ENCODE measurements around the gene SMARCD3. TPM values are rescaled to one million over a fixed set of nuclear protein-coding genes. Genes with fewer than 3 reads are reported as not detected.
A peak's percentile ranks its signal among the peaks of the same experiment; 100 is the strongest.

The SMARCD3 gene
- total RNA-seq, 2 donors from 2014 or later, result 45.8 to 68.4 TPM

DNA sequence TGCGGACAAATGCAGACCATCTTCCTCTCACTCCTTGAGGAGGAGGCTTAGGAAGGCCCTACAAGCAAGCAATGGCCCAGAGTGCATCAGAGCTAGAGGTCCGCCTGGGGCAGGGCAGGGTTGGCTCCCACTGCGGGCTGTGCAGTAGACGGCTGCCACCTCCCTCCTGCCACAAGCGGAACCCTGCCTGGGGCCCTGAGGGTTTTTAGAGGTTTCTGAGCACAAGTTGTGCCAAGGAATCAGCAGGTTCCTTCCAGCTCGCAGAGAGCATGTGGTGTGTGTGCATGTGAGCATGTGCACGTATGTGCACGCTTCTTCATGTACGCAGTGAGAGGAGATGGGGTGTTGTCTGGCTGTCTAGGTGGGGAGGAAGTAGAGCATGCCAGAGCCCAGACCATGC, 25.9 kb upstream of the SMARCD3 start:
- intact Hi-C loops (cut with DNase I), result no loop called here
- peak; percentile 66 for DNase-seq (ENCODE audit: low spot score)

DNA sequence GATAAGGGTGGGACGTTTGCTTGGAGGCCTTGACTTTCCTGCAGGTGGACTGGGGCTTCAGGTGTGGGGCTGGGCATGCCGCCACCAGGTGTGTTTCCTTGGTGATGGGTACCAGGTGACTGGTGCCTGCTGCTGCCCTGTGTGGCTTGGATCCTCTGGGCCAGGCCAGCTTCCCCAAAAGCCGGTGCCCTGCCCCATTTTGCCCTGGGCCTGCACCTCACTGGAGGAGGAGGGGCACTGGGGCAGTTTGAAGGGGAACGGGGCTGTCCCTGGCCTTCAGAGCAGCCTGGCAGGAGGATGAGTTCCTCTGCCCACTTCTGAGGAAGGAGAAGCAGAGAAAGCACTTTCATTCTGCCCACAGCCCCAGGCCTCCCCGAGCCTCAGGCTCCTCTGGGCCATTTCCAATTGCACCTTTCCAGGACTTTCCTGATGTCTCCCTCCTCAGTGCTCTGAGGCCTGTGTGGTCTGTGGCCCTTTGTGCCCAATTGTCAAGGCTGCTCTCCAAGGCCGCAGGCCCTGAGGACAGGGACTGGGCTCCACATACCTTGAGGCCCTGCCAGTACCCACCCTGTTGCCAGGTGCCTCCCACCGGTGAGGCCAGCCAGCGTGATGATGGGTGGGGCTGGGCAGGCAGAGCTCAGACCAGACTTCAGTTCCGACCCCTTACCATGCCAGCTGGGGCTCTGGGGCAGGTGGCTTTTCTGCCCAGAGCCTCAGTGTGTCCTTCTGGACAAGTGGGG, 25.3 kb upstream of the SMARCD3 start:
- DNase-seq (ENCODE audit: low spot score), result peak; percentile 77
- intact Hi-C loops (cut with DNase I), result no loop called here

DNA sequence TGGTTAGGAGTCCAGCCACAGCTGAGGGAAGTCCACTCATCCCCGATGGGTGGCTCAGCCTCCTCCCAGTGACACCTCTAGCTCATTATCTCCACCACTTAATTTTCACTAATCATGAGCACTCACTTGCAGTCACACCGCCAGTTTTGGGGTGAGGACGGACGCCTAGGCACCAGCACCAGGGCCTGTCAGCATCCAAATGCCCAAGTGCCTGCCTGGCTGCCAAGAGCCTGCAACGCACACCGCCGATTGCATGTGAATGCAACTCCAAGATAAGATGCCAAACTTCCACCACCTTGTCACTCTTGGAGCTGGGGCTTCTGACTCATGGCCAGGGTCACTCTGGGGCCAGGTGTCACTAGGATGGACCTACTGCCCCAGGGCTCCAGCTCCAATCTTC, 24.4 kb upstream of the SMARCD3 start:
- intact Hi-C loops (cut with DNase I), result no loop called here

DNA sequence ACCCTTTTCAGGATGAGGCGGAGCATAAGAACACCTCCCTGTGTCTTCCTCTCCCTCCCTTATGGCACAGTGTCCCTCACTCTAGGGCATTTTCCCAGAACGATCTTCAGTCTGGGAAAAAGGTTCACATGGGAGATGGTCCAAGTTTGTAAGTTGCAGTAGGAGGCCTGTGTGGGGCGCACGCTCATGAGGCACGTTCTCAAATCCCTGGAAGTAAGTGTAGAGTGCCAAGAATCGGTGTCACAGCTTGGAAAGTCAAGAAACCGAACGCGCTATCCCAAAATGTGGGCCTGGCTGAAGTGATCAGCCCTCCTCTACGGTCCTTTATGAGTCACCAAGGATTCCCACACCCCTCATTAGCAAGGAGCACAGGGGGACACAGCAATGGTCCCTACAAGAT, 23.9 kb upstream of the SMARCD3 start:
- intact Hi-C loops (cut with DNase I), result no loop called here
- peak; percentile 87 for DNase-seq (ENCODE audit: low spot score)

More for the DNA sequence above, 24.4 kb upstream of the SMARCD3 start:
- DNase-seq (ENCODE audit: low spot score), result peak; percentile 76

DNA sequence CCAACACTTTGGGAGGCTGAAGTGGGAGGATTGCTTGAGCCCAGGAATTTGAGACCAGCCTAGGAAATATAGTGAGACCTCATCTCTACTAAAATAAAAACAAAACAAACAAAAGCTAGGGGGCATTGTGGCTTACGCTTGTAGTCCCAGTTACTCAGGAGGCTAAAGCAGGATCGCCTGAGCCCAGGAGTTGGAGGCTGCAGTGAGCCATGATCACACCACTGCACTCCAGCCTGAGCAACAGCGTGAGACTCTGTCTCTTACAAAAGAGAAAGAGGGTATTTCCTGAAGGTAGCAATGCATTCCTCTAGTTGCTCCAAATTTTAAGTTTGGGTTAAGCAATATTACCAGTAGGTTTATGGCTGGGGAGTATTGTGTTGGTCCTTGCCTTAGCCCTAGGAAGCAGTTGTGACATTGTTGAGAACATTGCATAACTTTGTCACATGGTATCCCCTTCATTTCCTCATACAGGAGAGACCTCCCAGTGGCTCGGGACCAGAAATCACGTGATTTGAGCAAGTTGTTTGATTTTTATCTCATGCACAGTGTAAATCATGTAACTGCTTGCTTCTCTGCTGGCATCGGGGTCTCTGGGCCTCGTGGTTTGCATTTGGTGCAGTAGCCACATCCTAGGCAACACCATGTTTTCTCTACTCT, 23.3 kb upstream of the SMARCD3 start:
- peak; percentile 88 for DNase-seq (ENCODE audit: low spot score)
- intact Hi-C loops (cut with DNase I), result no loop called here

DNA sequence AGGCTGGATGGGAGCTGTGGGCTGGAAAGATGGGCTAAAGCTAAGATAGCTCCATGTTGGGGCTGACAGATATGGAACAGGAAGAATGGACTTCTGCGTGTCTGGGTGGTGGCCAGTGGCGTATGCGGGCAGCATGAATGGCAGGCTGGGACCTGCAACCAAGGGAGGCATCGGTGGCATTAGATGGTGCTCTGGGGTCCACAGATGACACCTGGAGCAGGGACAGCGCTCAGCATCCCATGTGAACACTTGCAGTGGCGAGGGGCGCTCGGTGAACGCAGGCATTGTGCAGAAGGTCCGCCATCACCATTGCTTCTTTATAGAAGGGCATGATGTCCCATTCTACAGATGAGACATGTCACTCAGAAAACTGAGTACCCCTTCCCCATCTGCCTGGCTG, 21.0 kb upstream of the SMARCD3 start:
- intact Hi-C loops (cut with DNase I), result no loop called here
- peak; percentile 63 for DNase-seq (ENCODE audit: low spot score)

DNA sequence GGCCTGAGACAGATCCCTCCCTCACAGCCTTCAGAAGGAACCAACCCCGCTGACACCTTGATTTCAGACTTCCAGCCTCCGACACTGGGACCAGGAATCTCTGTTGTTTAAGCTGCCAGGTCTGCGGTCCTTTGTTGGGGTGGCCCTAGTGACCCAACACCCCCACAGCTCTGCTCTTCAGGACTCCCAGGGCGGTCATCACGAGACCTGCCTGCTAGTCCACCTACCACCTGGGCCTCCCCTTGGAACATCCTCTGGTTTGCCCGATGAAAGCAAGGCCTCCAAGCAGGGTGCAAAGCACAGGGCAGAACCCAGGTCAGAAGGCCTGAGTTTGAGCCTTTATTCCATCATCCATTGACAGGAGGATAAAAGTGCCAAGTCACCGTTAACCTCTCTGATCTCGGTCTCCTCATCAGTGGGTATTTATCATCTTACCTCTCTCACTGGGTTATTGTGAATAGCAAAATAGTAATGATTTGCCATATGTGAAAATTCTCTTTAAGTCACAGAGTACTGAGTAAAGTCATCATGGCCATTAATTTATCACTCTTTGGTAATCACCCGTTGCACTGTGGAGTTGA, 16.9 kb upstream of the SMARCD3 start:
- intact Hi-C loops (cut with DNase I), result no loop called here
- peak; percentile 38 for DNase-seq (ENCODE audit: low spot score)

DNA sequence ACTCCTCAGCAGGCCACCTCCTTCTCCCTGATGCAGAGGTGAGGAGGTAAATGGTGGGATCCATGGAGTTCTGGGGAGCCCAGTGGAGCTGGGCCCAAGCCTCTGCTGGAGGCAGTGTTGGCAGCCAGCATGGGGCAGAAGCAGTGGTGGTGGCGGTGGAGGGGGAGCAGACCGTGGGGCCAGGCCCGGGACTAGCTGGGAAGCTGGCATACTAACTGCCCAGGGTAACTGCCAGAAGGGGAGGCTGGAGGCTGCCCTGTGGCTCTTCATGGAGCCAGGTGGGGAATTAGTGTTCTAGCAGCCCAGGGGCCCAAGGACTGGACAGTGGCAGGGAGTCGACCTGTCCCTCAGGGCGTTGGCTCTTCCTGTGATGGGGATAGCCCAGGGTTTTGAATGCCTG, 16.1 kb upstream of the SMARCD3 start:
- intact Hi-C loops (cut with DNase I), result no loop called here
- DNase-seq (ENCODE audit: low spot score), result peak; percentile 48

DNA sequence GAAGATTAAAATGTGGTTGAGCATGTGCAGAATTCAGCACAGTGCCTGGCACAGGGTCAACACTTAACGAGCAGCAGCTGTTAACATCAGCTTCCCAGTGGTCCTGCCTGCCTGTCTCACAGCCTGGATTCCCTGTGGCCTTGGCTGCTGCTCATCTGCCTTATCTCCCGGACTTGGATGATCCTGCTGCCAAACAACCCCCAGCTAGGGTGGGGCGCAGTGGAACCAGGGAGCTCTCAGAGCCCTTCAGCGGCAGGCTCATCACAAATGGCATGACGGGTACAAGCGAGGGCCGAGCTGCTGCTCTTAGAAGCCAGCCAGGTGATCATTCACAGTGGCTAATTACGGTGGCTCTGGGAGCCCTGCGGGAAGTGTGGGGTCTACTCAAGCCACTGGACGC, 13.0 kb upstream of the SMARCD3 start:
- peak; percentile 66 for DNase-seq (ENCODE audit: low spot score)

DNA sequence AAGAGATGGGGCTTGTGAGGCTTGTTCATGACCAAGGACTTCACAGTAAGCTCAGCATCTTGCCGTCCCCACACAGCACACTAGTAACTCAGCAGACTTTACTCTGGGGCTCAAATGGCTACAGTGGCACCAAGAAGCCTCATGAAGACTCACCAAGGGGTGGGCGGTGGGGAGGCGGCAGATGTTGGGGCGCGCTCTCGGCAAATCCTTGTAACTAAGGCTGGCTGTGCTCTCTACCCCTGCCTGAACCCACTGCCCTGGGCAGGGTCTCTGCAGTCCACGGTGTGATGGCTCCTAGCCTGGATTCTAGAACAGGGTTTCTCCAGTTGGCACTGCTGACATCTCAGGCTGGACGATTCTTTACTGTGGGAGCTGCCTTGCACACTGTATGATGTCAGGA, 12.4 kb upstream of the SMARCD3 start:
- DNase-seq (ENCODE audit: low spot score), result no peak
- intact Hi-C loops (cut with DNase I), result no loop called here

More for the DNA sequence above, 13.0 kb upstream of the SMARCD3 start:
- intact Hi-C loops (cut with DNase I), result no loop called here

DNA sequence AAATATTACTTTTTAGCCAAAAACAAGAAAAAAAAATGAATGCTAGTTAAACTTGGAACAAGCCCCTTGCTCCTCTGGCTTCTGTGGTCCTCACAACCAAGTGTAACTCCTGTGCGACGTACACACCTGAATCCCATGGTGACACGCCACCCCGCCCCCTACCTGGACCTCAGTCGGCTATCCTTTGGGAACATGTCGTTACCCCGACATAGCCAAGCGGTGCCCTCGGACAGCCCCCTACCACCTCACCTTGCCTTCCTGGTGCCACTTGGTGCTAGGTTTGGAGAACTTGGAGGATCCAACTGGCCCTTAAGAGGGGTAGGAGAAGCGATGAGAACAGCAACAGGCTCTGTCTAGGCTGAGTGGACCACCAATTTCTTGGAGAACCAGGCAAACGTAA, 12.0 kb upstream of the SMARCD3 start:
- intact Hi-C loops (cut with DNase I), result no loop called here
- no peak for DNase-seq (ENCODE audit: low spot score)

DNA sequence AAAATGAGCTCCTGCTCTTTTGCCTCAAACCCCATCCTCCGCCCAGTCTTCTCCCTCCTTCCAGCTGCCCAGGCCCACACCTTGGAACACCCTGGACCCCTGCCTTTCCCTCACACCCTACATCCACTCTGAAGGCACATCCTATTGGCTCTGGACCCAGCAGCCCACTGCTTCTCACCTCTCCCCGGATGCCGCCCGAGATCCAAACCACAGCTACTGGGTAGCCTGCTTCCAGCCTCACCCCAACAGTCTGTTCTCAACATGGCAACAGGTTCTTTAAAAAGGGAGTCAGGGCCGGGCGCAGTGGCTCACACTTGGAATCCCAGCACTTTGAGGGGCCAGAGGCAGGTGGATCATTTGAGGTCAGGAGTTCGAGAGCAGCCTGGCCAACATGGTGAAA, 9.5 kb upstream of the SMARCD3 start:
- DNase-seq (ENCODE audit: low spot score), result no peak
- intact Hi-C loops (cut with DNase I), result loop anchor here in 1 of 2 donors (2.0 kb wide), 1 partner anchor 21 kb away; no protein-coding TSS in a partner anchor

DNA sequence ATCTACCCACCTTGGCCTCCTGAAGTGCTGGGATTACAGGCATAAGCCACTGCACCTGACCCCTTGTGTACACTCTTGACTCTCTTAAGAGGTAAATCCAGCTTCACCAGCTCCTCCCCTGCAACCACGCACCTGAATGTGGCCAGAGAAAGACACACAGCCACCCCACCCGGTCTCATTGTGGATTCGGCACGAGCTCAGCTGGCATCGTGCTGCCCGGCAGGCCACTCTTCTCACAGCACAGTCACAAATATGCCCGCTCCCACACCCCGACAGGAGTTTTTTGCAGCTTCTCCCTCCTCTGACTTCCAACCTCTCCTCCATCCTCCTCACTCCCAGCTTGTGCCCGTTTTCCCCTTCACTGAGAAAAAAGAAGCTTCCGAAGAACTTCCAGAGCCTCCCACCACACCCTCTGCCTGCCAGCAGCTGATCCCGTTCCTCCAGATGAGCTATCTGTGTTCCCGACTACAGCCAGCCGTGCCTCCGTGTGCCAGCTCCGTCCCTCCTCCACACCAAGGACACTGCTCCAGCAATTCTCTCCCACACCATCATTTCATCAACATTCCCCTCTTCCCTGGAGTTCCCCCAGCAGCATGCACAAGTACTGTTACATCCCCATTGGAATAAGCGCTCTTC, 8.0 kb upstream of the SMARCD3 start:
- intact Hi-C loops (cut with DNase I), result no loop called here
- DNase-seq (ENCODE audit: low spot score), result no peak

DNA sequence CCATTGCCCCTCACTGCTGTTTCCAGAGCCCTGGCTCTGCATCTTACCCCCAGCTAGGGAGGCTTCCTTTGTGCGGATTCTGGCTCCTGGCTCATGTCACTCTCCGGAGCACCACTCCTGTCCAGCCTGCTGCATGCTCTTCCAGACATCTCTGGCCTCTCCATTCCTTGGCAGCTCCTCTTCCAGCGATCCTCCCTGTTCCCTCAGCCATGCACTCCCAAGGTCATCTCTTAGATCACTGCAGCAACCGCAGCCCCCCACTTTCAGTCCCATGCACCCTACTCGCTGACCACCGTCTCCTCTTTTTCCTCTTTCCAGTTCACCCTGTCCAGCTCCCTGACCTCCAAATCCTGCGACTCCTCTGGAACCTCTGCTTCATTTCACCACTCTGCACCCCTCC, 6.9 kb upstream of the SMARCD3 start:
- DNase-seq (ENCODE audit: low spot score), result no peak
- intact Hi-C loops (cut with DNase I), result no loop called here

DNA sequence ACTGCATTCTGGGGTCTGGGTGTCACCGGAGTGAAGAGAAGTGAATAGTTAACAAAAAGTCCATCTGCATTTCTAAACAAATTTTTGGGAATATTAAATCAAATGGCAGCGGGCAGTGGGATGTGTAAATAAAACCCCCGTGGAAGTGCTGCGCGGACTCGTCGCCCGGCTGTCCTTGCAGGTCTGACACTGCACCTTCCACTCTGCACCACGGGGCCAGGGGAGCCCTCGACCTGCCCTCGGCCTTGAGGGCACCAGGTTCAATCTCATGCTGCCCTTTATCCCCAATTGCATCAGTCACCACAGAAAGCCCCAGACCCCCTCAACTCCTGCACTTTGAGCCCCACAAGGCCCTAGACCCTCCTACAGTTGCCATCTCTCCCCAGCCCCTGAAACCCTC, 6.4 kb upstream of the SMARCD3 start:
- DNase-seq (ENCODE audit: low spot score), result no peak
- intact Hi-C loops (cut with DNase I), result no loop called here

DNA sequence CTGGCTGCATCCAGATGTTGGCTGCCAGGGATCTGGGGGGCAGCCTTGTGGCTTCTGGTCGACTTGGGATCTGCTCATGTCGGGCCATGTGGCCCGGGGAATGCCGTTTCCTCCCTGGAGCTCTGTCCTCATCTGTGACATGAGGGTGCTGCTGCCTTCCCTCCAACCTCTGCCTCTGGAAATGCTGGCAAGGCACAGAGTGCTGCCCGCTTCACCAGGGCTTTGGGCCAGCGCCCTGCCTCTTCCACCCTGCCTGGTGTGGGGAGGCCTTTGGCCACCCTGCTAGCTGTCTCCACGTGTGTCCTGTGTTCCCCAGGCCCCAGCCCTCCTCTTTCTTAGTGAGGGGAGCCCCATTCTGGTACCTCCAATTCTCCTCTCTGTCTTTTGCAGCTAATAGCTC, 5.8 kb upstream of the SMARCD3 start:
- DNase-seq (ENCODE audit: low spot score), result no peak
- intact Hi-C loops (cut with DNase I), result no loop called here

DNA sequence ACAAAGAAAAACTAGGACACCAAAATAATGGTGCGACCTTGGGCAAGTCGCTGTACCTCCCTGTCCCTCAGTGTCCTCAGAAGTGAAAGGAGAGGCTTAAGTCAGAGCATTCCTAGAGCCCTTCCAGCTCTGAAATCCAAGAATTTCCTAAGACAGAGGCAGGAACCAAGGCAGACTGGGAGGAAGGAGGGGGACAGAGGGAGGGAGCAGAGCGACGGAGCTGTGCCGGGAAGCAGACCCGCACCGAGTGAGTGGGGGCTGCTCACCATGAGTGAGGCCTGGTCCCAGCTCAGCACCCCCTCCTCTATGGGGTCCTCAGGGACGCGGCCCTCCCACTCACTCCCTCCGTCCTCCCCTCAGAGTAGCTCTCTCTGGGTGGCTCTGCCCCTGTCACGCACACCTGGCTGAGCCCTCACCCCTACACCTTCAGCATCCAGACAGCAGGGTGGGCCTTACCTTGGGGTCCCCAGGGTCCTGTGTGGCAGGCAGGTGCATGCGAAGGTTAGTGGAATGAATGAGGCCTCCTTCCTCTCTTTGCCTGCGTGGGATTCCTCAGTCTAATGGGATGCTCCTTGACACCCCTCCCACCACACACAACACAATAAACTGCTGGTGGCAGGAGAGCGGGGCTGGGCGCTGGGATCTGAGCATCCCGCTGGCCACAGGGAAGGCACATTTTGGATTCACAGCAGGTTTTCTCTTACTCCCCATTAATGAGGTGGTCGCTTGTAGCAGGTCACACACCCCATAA, 4.6 kb upstream of the SMARCD3 start:
- no peak for DNase-seq (ENCODE audit: low spot score)
- intact Hi-C loops (cut with DNase I), result no loop called here

DNA sequence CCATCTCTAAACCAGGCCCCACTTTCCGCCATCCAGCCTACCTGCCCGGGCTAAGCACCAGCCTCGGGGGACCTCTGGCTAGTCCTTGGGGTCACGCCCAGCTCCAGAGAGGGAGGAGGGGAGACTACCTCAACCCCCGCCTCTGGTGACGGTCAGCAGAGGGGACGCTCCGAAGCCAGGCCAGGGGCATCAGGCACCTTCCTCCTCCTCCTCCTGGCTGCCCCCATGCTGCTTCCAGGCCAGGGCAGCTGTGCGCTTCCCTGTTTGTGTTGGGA, 4.0 kb upstream of the SMARCD3 start:
- DNase-seq (ENCODE audit: low spot score), result no peak
- intact Hi-C loops (cut with DNase I), result no loop called here

DNA sequence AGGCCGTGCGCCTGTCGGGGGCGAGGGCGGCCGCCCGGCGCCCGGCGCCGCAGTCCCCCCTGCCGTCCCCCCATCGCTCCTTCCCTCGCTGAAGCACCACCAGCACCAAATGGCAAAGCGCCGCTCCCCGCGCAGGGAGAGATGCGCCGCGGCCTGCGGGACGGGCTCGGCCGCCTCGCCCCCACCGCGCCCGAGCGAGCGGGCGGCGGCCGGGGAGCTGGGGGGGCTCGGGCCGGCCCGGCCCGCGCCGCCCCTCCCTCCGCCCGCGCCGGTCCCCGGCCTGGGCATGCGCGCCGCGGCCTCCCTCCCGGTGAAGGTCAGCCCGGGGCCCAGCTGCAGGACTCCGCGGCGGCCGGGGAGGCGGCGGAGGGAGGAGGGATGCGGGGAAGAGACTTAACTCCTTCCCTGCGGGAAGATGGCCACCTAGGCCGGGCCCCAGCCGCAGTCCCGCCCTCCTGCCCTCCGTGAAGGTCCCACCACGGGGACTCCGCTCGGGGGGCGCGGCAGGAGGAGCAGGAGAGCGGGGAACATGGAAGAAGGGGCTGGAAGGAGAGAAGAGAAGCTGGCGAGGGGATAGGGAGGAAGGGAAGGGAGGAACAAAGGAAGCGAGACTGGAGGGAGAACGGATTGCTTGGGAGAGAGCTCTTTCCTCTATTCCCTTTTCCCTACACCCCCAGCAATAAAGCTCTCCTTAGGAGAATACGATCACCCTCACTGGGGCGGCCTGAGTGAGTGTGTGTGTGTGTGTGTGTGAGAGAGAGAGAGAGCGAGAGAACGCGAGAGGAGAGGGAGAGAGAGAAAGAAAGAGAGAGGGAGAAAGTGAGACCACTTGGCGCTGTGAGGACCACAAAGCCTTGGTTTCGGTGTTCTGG, 3.4 kb upstream of the SMARCD3 start:
- peak; percentile 91 for DNase-seq (ENCODE audit: low spot score)
- intact Hi-C loops (cut with DNase I), result no loop called here
